Dermis blood vessel endothelial cell (primary cell): ENCODE data around the gene ADGRL3. TPM values are rescaled to one million over a fixed set of nuclear protein-coding genes. Genes with fewer than 3 reads are reported as not detected.
"Not testable (repeated sequence)": the region's sequence is repeated elsewhere in the genome, so short reads cannot be mapped to it uniquely, and the experiment has no call there.

Experiments
- DNase-seq: peaks from one replicate; pipeline ENCODE4 v3.0.0; 2010
- total RNA-seq: library from RNA; depleted of rRNA; stranded (reverse); fragments of >200 nt; gene quantifications from 2 replicates; pipeline ENCODE4 v1.2.3, GENCODE V29; 2014

ADGRL3 gene
- total RNA-seq, 1 donor from 2014 or later, result under 0.01 TPM

- DNase-seq, result no peak
These were observed 562.8 kb downstream of the ADGRL3 start for GRCh38 chr4:61762722-61763627.

- DNase-seq, result no peak
These were observed 563.6 kb downstream of the ADGRL3 start for GRCh38 chr4:61763682-61764081.

GRCh38 chr4:61764090-61764489 lies 564.0 kb downstream of the ADGRL3 start:
- not testable (repeated sequence) for DNase-seq

GRCh38 chr4:61769444-61770167 lies 569.5 kb downstream of the ADGRL3 start:
- not testable (repeated sequence) for DNase-seq

- DNase-seq, result no peak
These were observed 570.3 kb downstream of the ADGRL3 start for GRCh38 chr4:61770456-61770855.

- DNase-seq, result no peak
These were observed 570.9 kb downstream of the ADGRL3 start for GRCh38 chr4:61771056-61771455.

- DNase-seq, result no peak
These were observed 572.0 kb downstream of the ADGRL3 start for GRCh38 chr4:61772126-61772525.

- no peak for DNase-seq
These were observed 573.6 kb downstream of the ADGRL3 start for GRCh38 chr4:61773655-61774245.

GRCh38 chr4:61782133-61782532 lies 582.0 kb downstream of the ADGRL3 start:
- DNase-seq, result no peak

GRCh38 chr4:61783050-61783449 lies 582.9 kb downstream of the ADGRL3 start:
- DNase-seq, result no peak

- no peak for DNase-seq
These were observed 585.6 kb downstream of the ADGRL3 start for GRCh38 chr4:61785761-61786160.

- no peak for DNase-seq
These were observed 586.1 kb downstream of the ADGRL3 start for GRCh38 chr4:61786211-61786610.

- DNase-seq, result no peak
These were observed 595.9 kb downstream of the ADGRL3 start for GRCh38 chr4:61795998-61796397.

GRCh38 chr4:61799794-61800193 lies 599.7 kb downstream of the ADGRL3 start:
- no peak for DNase-seq

- DNase-seq, result no peak
These were observed 605.1 kb downstream of the ADGRL3 start for GRCh38 chr4:61805227-61805626.

GRCh38 chr4:61805979-61806378 lies 605.9 kb downstream of the ADGRL3 start:
- no peak for DNase-seq

GRCh38 chr4:61812171-61812570 lies 612.0 kb downstream of the ADGRL3 start:
- no peak for DNase-seq

- no peak for DNase-seq
These were observed 616.9 kb downstream of the ADGRL3 start for GRCh38 chr4:61817071-61817470.

GRCh38 chr4:61820136-61820535 lies 620.0 kb downstream of the ADGRL3 start:
- no peak for DNase-seq

- no peak for DNase-seq
These were observed 624.3 kb downstream of the ADGRL3 start for GRCh38 chr4:61824454-61824853.

- no peak for DNase-seq
These were observed 627.8 kb downstream of the ADGRL3 start for GRCh38 chr4:61827907-61828391.

GRCh38 chr4:61828960-61829359 lies 628.8 kb downstream of the ADGRL3 start:
- DNase-seq, result no peak

- DNase-seq, result no peak
These were observed 631.9 kb downstream of the ADGRL3 start for GRCh38 chr4:61831987-61832386.
